Activated CD4-positive, alpha-beta T cell treated with anti-CD3 and anti-CD28 coated beads for 24 hours (primary cell): ENCODE results near the gene MACROD2.
"Not testable (repeated sequence)": the region's sequence is repeated elsewhere in the genome, so short reads cannot be mapped to it uniquely, and the experiment has no call there.

Experiments used
- DNase-seq, 2 donors: peaks; one replicate each; pipeline ENCODE4 v3.0.0-alpha.2; 2020; ENCODE audit warnings: low read depth in 2 of 2

The MACROD2 gene

GRCh38 chr20:13995086-13995665, at the start of gene MACROD2:
TSS of gene MACROD2 (plus strand) at chr20:13995516.
- DNase-seq, result peak in 1 of 2 donors; percentile 16

- DNase-seq, result no peak
Measured at GRCh38 chr20:13947719-13948118, 47.6 kb upstream of the MACROD2 start.

DNA sequence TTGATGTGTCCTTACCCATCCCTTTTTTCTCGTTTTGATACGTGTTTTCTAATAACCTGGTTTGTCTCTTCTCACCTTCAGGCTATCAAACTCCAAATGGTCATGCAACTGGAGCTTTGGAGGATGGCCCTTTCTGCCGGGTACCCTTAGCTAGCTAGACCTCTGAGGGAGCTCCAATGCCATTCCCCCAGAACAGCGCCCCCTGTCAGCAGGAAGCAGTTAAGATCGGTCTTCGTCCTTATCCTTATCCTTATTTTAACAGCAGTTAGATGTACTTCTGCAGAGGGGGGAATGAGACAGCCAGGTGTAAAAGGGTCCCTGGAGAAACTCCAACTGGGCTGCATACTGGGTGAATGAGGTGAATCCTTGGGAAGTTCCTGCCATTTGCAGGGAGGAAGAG, 42.1 kb upstream of the MACROD2 start:
- no peak for DNase-seq

DNA sequence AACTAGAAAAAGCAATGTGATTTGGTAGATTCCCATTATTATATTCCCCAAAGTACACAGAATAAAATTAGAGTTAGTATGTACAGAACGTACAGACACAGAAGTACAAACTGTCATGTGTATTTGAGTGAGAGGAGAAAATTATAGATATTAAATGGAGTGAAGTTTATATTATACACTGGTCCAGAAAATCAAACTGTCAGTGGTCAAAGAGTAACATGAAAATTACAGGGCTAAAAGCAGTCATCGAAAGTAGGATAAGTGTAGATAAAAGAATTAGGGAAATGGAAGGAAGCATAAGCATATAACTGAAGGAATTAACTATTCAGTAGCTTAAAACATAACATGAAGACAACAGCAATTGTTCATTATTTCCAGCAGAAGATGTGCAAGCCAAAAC, 35.2 kb upstream of the MACROD2 start:
- no peak for DNase-seq

- no peak for DNase-seq
Measured at GRCh38 chr20:13960525-13960924, 34.8 kb upstream of the MACROD2 start.

DNA sequence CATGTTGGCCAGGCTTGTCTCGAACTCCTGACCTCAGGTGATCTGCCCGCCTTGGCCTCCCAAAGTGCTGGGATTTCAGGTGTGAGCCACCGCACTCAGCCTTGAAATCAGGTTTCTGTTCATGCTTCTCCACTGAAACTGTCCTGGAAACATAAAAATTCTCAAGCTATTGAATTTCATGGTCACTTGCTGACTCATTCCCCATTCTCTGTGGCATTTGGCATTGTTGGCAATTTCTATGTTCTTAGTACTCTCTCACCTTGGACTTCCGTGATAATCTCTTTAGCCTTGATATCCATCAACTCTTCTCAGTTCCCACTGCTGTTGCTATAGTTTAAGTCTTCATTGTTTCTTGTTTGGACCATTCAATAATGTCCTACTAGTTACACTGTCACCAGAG, 11.1 kb upstream of the MACROD2 start:
- no peak for DNase-seq

DNA sequence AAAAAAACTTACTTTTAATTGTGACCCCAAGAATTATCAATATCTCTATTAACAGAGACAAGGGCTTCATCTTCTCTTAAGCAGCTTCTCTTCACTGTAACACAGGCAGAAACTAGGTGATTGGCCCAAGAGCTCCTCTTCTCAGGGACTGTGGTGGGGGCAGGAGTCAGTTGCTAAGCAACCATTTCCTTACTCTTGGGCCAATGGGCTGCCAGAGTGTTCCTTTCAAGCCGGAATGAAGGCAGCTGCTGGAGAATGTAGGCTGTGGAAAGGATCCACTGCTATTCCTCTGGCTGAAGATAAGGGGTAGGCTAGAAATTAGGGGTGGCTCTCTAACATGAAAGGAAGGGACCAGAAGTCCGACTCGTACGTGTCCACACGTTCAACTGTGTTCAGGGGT, 4.9 kb upstream of the MACROD2 start, which contains the start of gene SEL1L2:
Gene SEL1L2 (minus strand): TSS at position 150 of the 400 bp plus-strand sequence. CDS start 80 bp downstream, at position 70.
- no peak for DNase-seq

DNA sequence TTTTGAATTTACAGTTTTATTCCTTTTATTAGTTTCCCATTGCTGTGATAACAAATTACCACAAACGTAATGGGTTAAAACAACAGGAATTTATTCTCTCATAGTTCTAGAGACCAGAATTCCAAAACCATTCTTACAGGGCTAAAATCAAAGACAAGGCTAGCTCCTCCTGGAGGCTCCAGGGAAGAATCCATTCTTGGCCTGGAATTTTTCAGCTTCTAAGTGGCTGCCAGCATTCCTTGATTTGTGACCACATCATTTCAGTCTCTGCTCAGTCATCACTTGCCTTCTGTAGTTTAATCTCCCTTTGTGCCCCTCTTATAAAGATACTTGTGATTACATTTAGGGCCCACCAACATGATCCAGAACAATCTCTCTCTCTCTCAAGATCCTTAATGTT, 4.0 kb upstream of the MACROD2 start:
- DNase-seq, result no peak

- not testable (repeated sequence) for DNase-seq
Measured at GRCh38 chr20:13991955-13992354, 3.4 kb upstream of the MACROD2 start.

DNA sequence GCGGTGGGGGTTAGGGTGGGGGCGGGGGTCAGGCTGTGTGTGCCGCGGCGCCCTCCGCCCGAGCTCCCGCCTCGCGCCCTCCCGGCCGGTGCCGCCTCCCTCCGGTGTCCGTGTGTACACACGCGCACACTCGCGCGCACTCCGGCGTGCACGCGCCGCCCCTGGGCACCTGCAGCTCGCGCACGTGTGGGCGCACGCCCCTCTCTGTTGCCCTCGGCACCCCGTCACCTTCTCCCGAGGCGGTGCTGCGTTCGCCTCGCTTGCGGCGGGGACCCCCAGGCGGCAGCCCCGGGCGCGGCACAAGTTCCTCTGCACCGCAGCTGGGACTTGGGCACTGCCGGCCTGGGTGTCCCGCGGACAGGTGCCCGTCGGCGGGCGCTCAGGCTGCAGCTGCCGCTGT, 525 bp downstream of the MACROD2 start:
- no peak for DNase-seq

GRCh38 chr20:13996265-13996664, 949 bp downstream of the MACROD2 start:
- no peak for DNase-seq

DNA sequence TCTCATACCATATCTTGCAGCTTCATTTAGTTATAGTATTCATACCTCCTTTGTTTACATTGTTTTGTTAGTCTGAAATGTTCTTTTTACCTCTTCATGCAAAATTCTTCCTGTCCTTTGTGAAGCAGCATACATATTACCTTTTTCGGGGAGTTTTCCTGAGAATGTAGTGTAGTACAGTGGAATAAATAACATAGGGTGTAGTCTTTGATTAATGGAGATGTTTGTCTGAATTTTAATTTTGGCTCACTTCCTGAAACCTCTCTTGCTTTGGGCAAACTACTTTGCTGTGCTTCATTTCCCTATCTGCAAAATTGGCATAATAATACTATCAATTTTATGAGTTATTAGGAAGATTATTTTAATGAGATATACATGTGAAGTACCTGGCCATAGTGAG, 5.6 kb downstream of the MACROD2 start:
- DNase-seq, result no peak

DNA sequence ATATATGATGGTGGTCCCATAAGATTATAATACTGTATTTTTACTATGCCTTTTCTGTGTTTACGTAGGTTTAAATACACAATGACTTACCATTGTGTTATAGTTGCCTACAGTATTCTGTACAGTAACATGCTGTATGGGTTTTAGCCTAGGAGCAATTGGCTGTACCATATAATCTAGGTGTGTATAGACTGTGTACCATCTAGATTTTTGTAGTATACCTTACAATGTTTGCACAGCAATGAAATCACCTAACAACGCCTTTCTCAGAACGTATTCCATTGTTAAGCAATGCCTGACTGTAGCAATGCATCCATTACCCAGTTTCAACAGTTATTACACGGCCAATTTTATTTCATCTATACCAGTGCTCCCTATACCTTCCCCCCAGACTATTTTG, 10.7 kb downstream of the MACROD2 start:
- no peak for DNase-seq

- DNase-seq, result no peak
Measured at GRCh38 chr20:14009208-14009607, 13.9 kb downstream of the MACROD2 start.

GRCh38 chr20:14012671-14013070, 17.4 kb downstream of the MACROD2 start:
- DNase-seq, result no peak

- DNase-seq, result no peak
Measured at GRCh38 chr20:14030991-14031390, 35.7 kb downstream of the MACROD2 start.

GRCh38 chr20:14033310-14033709, 38.0 kb downstream of the MACROD2 start:
- no peak for DNase-seq

DNA sequence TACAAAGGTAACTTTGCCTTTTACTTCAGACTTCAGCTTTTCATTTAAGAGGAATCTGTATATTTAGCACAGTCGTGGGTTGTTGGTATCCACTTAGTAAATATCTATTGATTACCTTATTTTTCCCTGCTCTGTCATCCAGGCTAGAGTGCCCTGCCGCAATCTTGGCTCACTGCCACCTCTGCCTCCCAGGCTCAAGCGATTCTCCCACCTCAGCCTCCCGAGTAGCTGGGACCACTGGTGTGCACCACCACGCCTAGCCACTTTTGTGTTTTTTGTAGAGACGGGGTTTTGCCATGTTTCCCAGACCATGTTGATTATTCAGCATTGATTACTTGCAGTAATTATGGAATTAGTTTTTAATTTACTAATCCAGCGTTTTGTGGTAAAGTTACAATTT, 41.3 kb downstream of the MACROD2 start:
- no peak for DNase-seq

- not testable (repeated sequence) for DNase-seq
Measured at GRCh38 chr20:14044712-14045276, 49.5 kb downstream of the MACROD2 start.

- no peak for DNase-seq
Measured at GRCh38 chr20:14046534-14046933, 51.2 kb downstream of the MACROD2 start.

DNA sequence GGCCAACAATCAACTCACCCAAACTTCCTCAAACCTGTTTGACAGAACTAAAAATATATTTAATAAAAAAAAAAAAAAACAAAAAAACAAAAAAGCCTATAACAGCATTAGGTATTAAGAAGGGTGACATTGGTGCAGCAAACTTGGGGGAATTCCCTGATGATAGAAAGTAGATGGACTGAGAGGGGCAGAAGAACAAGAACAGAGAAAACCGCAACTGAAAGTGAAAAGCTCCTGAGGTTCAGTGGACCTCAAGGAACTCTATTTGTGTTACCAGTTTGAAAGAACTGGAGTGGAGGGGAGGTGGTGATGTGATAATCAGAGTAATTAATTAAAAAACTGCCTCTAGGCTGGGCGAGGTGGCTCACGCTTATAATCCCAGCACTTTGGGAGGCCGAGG, 53.8 kb downstream of the MACROD2 start:
- DNase-seq, result no peak

GRCh38 chr20:14051454-14051853, 56.1 kb downstream of the MACROD2 start:
- no peak for DNase-seq

DNA sequence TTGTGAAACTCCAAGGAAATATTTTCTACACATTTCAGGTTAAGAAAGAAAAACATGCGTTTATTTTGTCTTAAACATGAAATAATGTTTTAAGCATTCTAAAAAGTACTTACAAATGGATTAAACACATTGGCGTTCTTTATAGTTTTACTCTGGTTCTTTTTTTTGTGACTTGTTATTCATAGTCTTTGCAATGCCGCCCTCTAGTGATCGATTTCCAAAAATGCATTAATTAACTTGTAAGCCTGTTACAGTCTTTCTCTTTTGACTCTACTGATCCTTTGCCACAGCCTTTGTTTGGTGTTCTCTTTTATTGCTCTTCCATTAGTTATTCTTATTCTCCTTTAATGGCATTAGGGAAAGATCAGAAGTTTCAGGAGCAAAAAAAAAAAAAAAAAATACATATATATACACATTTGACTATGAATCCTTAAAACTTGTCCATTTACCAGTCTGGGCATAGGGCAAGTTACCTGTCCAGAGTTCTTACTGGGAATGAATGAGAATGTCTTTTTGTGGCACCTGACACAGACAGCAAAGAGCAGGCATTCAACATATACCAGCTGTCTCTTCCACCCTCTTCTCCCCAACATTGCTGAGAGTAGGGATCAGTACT, 59.9 kb downstream of the MACROD2 start:
- DNase-seq, result peak in 1 of 2 donors; percentile 8
